ENCODE measurements around the gene MYH9.
"Not testable (repeated sequence)": the region's sequence is repeated elsewhere in the genome, so short reads cannot be mapped to it uniquely, and the experiment has no call there.

- TF ChIP-seq, protein P1, sequence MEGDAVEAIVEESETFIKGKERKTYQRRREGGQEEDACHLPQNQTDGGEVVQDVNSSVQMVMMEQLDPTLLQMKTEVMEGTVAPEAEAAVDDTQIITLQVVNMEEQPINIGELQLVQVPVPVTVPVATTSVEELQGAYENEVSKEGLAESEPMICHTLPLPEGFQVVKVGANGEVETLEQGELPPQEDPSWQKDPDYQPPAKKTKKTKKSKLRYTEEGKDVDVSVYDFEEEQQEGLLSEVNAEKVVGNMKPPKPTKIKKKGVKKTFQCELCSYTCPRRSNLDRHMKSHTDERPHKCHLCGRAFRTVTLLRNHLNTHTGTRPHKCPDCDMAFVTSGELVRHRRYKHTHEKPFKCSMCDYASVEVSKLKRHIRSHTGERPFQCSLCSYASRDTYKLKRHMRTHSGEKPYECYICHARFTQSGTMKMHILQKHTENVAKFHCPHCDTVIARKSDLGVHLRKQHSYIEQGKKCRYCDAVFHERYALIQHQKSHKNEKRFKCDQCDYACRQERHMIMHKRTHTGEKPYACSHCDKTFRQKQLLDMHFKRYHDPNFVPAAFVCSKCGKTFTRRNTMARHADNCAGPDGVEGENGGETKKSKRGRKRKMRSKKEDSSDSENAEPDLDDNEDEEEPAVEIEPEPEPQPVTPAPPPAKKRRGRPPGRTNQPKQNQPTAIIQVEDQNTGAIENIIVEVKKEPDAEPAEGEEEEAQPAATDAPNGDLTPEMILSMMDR (conservative IDR thresholded peaks at IDR 0.05), result not testable (repeated sequence)
- not testable (repeated sequence) for TF ChIP-seq EZH2 (IDR thresholded peaks at IDR 0.05; ENCODE audit: low read depth)
These were observed 115.8 kb downstream of the MYH9 start for GRCh38 chr22:36271951-36272350.
